Measurements from ENCODE around the gene TEAD1.

The TEAD1 gene

GRCh38 chr11:12785901-12786300 lies 111.7 kb downstream of the TEAD1 start:
- in situ Hi-C loops (cut with MboI; ENCODE audit: low sequenced_read_pairs) = no loop called here

- in situ Hi-C loops (cut with MboI; ENCODE audit: low sequenced_read_pairs) = no loop called here
Measured at GRCh38 chr11:12786450-12786849, 112.2 kb downstream of the TEAD1 start.

- in situ Hi-C loops (cut with MboI; ENCODE audit: low sequenced_read_pairs) = no loop called here
Measured at GRCh38 chr11:12786891-12787290, 112.7 kb downstream of the TEAD1 start.

GRCh38 chr11:12787847-12788246 lies 113.6 kb downstream of the TEAD1 start:
- in situ Hi-C loops (cut with MboI; ENCODE audit: low sequenced_read_pairs) = no loop called here

- in situ Hi-C loops (cut with MboI; ENCODE audit: low sequenced_read_pairs) = no loop called here
Measured at GRCh38 chr11:12789054-12789453, 114.8 kb downstream of the TEAD1 start.

- in situ Hi-C loops (cut with MboI; ENCODE audit: low sequenced_read_pairs) = no loop called here
Measured at GRCh38 chr11:12789596-12790215, 115.5 kb downstream of the TEAD1 start.

GRCh38 chr11:12790861-12791616 lies 116.8 kb downstream of the TEAD1 start:
- in situ Hi-C loops (cut with MboI; ENCODE audit: low sequenced_read_pairs) = no loop called here

- in situ Hi-C loops (cut with MboI; ENCODE audit: low sequenced_read_pairs) = no loop called here
Measured at GRCh38 chr11:12792018-12792417, 117.8 kb downstream of the TEAD1 start.

GRCh38 chr11:12792590-12792989 lies 118.4 kb downstream of the TEAD1 start:
- in situ Hi-C loops (cut with MboI; ENCODE audit: low sequenced_read_pairs) = no loop called here

GRCh38 chr11:12793065-12793464 lies 118.8 kb downstream of the TEAD1 start:
- in situ Hi-C loops (cut with MboI; ENCODE audit: low sequenced_read_pairs) = no loop called here

- in situ Hi-C loops (cut with MboI; ENCODE audit: low sequenced_read_pairs) = no loop called here
Measured at GRCh38 chr11:12793506-12793905, 119.3 kb downstream of the TEAD1 start.

GRCh38 chr11:12794576-12795230 lies 120.5 kb downstream of the TEAD1 start:
- in situ Hi-C loops (cut with MboI; ENCODE audit: low sequenced_read_pairs) = no loop called here

GRCh38 chr11:12797996-12798395 lies 123.8 kb downstream of the TEAD1 start:
- in situ Hi-C loops (cut with MboI; ENCODE audit: low sequenced_read_pairs) = no loop called here

- in situ Hi-C loops (cut with MboI; ENCODE audit: low sequenced_read_pairs) = no loop called here
Measured at GRCh38 chr11:12798609-12799011, 124.4 kb downstream of the TEAD1 start.

- in situ Hi-C loops (cut with MboI; ENCODE audit: low sequenced_read_pairs) = no loop called here
Measured at GRCh38 chr11:12799334-12799835, 125.2 kb downstream of the TEAD1 start.

- in situ Hi-C loops (cut with MboI; ENCODE audit: low sequenced_read_pairs) = no loop called here
Measured at GRCh38 chr11:12800032-12800671, 125.9 kb downstream of the TEAD1 start.

- in situ Hi-C loops (cut with MboI; ENCODE audit: low sequenced_read_pairs) = no loop called here
Measured at GRCh38 chr11:12800871-12801270, 126.7 kb downstream of the TEAD1 start.

GRCh38 chr11:12801976-12802375 lies 127.8 kb downstream of the TEAD1 start:
- in situ Hi-C loops (cut with MboI; ENCODE audit: low sequenced_read_pairs) = no loop called here

- in situ Hi-C loops (cut with MboI; ENCODE audit: low sequenced_read_pairs) = no loop called here
Measured at GRCh38 chr11:12802418-12803085, 128.3 kb downstream of the TEAD1 start.

GRCh38 chr11:12803086-12803826 lies 129.0 kb downstream of the TEAD1 start:
- in situ Hi-C loops (cut with MboI; ENCODE audit: low sequenced_read_pairs) = no loop called here

All from HL-60/S4 (cell line).